Smooth muscle cell of the brain vasculature (primary cell): ENCODE measurements around the gene FTCD.
"Not testable (repeated sequence)": the region's sequence is repeated elsewhere in the genome, so short reads cannot be mapped to it uniquely, and the experiment has no call there.

Source experiments
- DNase-seq: peaks from one replicate; pipeline ENCODE4 v3.0.0-alpha.2; 2012; ENCODE audit warnings: low read depth, low spot score

FTCD gene

DNA sequence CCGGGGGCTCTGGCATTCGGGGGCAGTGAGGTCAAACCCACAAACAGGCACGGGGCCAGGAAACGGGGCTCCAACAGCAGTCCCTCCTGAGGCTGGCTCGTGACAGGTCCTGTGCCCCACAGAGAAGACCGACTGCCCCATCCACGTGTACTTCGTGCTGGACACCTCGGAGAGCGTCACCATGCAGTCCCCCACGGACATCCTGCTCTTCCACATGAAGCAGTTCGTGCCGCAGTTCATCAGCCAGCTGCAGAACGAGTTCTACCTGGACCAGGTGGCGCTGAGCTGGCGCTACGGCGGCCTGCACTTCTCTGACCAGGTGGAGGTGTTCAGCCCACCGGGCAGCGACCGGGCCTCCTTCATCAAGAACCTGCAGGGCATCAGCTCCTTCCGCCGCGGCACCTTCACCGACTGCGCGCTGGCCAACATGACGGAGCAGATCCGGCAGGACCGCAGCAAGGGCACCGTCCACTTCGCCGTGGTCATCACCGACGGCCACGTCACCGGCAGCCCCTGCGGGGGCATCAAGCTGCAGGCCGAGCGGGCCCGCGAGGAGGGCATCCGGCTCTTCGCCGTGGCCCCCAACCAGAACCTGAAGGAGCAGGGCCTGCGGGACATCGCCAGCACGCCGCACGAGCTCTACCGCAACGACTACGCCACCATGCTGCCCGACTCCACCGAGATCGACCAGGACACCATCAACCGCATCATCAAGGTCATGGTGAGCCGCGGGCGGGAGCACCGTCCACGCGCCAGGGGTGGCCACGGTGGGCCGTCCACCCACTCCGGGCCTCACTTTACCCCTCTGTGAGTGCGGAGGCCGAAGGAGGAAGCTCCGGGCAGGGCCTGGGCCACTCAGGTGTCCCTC is 43.3 kb downstream of the FTCD start:
- no peak for DNase-seq

DNA sequence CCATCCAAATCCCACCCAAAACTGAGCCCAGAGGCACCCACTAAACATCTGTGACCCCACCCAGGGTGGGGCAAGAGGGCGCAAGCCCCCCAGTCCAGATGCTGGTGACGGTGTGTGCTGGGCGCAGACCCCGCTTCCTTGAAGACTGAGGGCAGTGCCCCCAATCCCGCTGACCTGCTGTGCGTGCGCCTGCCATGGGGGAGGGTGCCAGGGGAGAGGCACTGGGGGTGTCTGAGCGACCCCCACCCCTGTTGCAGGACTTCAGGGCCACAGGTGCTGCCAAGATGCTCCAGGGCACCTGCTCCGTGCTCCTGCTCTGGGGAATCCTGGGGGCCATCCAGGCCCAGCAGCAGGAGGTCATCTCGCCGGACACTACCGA is 44.2 kb downstream of the FTCD start:
- no peak for DNase-seq

DNA sequence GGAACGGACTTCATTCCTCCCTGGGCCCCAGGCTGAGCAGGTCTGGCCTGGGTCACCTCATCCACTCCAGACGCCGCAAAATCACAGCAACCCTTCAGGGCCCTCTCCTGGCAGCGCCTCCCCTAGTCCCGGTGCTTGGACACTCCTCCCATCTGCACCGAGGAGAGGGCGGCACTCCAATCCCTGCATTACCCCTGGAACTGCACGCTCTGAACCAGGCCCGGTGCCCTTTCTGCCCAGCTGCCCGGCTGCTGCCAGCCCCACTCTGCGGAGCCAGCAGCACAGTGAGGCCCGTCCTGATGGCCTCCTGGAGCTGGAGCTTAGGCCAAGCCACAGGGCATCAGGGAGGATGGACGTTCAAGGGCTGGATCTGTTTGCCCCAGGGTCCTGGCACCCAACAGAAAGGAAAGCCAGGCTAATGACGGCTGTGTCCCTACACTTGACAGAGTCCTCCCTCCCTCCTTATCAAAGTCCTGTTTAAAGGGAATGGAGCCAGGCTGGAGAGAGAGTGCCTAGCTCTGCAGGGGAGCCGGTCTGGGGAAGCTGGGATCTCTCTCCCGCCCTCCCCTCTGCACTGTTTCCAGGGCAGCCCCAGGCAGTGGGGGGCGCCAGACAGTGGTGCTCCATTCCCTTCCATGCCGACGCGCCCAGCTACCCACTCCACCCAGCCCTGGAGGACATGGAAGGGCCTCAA is 44.7 kb downstream of the FTCD start:
- DNase-seq, result no peak

DNA sequence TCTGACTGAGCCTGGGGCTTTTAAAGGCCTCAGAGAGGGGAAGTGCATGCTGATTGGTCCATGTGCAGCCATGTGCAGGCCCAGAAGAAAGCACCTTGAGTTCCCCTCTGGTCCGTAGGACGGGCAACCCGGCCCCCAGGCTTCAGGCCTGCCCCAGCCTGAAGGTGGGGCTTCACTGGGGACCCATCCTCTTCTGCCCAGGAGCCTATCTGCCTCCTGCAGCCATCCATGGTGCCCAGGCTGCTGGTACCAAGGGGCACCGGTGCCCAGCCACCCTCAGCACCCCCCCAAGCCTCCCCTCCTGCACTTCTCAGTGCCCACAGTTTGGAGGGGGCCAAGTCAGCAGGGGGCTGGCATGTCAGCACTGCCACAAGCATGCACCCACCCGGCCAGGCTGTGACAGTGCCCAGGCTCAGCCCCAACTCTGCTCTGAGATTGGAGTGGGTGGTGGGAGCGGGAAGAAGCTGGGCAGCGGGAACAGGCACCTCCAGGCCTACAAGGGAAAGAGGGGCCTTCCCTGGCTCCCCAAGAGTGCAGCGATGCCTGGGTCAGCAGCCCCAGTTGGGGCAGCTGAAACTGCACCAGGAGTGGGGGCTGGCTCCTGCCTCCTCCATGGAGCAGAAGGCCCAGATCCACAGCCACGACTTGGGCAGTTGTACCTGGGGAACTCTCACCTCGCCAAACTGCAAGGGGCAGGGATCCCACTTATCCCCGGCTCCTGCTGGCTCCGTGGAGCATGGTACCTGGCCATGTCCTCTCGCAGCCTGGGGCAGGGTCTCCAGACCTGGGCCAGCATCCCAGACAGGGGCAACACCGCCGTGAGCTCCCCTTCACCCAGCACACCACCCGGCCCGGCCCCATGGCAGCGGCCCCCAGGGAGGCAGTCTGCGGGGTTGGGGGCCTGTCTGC is 45.8 kb downstream of the FTCD start:
- DNase-seq, result no peak

DNA sequence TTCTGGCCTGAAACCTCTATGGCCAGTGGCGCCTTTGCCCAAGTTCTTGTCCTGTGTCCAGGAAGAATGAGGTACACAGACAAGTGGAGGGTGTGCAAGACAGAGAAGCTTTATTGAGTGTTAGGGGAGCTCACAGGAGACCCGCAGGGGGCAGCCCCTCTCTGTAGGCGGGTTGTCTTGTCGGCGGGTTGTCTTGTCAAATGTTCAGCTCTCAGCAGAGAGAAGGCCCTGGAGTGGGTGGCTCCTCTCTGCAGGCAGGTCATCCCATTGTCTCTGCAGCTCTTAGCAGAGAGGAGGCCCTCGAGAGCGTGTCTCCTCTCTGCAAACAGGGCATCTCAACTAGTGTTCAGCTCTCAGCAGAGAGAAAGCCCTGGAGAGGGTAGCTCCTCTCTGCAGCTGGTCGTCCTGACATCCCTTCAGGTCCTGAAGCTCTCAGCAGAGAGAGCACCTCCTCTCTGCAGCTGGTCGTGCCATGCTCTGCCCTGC is 46.5 kb downstream of the FTCD start:
- DNase-seq, result no peak

DNA sequence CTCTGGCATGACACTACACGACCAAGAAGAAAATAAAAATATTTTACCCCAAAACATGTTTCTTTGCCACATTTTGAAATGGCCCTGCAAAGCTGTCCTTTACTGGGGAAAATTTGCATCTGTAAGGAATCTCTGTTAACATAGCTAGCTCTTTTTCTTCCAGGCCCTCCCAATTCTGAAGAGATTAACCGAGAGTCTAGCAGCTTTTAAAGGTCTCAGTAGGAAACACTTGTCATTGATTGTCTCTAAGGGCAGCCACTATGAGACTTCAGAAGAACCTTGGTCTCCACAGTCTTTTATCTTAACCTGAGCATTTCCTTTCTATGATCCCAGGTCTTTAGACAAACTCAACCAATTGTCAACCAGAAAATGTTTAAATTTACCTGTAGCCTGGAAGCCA is 48.0 kb downstream of the FTCD start:
- DNase-seq, result not testable (repeated sequence)

DNA sequence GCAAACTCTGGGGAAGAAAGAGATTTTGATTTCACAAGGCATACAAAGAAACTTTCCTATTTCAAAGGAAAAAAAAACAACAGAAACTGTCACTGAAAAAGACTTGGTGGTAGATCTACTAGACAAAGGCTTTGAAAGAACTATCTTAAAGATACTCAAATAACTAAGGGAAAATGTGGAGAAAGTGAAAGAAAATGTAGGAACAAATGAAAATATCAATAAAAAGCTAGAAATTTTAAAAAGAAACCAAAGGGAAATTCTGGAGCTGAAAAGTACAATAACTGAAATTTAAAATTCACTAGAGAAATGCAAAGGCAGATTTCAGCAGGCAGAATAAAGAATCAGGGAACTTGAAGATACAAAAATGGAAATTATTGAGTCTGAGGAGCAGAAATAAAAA is 51.3 kb downstream of the FTCD start:
- no peak for DNase-seq

DNA sequence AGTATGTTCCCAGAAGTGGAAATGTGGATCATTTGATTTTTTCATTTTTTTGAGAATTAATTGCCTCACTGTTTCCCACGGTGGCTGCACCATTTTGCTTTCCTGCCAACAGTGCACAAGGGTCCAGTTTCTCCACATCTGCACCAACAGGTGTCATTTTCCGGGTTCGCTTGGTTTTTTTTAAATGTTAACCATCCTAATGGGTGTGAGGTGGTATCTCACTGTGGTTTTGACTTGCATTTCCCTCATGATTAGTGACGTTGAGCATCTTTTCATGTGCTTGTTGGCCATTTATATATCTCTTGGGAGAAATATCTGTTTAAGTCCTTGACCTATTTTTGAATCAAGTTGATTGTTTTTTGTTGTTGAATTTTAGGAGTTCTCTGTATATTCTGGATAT is 54.5 kb downstream of the FTCD start:
- no peak for DNase-seq

DNA sequence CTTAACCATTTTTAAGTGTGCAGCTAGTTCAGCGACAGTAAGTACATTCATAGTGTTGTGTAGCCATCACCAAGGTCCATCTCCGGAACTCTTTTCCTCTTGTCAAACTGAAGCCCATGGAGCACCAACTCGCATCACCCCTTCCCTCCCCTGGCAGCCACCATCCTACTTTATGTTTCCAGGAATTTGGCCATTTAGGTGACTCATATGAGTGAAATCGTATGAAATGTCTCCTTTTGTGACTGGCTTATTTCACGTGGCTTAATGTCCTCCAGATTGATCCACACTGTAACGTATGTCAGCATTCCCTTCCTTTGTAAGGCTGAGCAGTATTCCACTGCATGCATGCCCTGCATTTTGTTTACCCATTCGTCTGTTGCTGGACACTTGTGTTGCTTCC is 55.0 kb downstream of the FTCD start:
- DNase-seq, result no peak

DNA sequence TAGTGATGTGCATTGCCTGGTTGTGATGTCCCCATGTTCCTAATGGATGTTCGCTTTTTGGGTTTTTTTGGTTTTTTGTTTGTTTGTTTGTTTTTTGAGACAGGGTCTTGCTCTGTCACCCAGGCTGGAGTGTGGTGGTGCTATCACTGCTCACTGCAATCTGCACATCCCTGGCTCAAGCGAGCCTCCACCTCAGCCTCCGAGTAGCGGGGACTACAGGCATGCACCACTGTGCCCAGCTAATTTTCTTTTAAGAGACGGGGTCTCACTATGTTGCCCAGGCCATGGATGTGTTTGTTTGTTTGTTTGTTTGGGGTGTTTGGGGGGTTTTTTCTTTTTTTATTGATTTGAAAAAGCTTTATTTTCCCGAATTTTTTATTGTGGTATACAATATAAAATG is 55.4 kb downstream of the FTCD start:
- DNase-seq, result no peak

DNA sequence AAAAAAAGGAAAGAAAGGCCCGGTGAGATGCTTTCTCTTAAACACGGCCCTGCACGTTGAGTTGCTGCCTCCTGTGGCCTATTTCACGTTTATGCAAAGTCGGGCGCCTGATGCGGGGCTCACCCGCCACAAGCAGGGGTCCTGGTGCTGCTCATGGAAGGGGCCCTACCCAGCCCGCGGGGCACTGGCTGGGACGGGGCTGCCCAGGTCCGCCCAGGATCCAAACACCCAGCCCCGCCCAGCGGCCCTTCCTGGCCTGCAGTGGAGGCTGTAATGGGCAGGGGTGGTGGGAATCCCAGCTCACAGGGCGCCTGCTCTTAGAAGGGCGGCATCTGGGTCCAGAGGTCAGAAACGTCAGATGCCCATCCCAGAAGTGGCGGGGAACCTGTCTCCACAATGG is 55.9 kb downstream of the FTCD start:
- DNase-seq, result no peak

DNA sequence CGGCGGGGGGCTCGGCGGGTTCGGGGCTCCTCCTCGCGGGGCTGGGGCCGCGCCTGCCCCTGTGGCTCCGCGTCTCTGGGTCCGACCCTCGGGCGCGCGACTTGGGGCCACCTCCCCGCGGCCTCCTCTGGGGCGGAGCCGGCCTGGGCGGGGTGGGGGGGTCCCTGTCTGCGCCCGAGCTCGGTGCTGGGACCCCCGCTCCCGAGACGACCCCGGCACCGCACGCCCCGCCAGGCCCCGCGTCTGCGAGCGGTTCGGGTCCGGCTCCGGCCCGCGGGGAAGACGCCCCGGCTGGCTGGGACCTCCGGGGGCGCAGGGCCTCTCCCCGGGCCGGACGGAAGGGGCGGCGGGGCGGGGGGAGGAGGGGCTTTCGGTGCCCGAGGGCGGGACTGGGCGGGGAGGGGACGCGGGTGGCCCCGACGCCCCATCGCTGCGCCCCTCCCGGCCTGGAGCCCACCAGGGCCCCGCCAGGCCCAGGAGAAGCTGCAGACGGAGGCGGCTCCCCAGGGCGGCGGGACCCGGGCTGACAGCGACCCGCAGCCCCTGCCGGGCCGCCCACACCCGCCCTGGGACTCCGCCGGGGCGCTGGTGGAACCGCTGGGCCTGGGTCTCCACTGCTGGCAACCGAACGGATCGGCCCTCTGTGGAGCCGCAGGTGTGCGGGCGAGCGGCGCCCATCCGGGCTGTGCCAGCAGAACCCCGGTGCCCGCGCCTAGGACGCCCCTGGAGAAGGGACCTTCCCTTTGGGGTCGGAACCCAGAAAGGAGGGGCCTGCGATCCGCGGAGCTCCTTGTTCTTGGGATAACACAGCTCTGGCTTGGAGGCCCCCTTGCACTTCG is 56.9 kb downstream of the FTCD start:
- DNase-seq, result no peak

DNA sequence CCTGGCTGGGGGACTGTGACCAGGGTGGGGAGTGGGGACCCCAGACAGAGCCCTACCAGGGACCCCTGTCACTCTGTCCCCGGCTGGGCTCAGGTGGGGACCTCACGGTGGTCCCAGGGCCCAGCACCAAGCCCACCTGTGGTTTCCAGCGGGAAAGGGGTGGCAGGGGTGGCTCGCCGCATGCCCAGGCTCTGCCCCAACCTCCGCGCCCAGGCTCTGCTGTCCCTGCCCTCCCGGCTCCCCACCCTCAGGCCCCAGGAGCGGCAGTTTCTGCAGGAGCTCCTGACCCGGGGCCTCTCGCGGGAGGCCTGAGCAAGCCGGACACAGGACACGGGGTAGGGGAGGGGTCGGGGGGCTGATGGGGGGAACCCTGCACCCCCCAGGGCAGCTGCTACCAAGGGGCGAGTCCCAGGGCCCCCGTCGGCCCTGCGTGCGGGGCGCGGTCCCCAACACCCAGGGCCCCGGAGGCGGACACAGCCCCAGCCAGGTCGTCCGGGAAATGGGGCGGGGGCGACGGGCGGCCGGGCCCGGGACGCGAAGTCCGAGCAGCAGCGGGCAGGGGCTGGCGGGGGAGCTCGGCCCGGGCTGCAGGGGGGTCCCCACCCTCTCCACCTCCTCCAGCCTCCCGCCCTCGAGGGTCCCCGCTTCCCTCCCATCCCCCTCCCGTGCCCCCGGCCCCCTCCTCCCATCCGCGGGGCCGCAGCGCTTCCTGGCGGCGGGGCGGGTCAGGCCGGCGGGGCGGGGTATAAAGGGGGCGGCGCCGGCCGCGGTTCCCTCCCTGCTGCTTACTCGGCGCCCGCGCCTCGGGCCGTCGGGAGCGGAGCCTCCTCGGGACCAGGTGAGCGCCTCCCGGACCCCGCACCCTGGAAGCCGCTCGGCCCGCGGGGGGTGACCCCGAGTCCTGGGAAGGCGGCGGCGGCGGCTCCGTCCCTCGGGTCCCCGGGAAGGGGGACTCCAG is 57.8 kb downstream of the FTCD start, which contains the start of gene COL6A2:
Gene COL6A2, plus strand, starts transcription at position 777 of the 958 bp plus-strand sequence.
- DNase-seq, result no peak

DNA sequence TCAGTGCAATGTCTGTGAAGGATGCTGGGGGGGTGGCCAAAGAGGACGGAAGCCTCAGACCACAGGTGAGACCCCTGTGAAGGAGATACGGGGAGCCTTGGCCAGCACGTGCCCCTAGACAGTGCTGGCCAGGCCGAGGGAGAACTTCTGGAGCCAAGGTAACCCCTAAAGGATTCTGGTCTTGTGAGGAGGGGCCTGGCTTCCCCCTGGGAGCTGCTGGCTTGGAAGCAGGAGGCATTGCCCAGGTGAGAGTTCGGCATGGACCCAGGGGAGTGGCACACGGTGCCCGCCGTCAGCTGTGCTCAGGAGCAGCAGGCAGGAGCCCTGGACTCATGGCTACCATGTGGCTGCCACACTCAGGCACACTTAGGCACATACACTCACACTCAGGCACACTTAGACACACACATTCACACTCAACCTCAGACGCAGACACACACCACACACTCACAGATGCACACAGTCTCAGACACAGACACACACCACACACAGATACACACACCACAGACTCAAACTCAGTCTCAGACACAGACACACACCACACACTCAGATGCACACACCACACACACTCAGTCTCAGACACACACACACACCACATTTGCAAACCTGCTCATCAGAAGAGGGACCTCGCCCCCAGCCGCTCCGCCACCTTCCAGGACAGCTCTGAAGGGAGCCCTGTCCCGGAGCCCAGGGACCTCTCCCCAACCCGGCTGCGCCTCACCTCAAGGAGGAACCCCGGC is 58.6 kb downstream of the FTCD start:
- no peak for DNase-seq

DNA sequence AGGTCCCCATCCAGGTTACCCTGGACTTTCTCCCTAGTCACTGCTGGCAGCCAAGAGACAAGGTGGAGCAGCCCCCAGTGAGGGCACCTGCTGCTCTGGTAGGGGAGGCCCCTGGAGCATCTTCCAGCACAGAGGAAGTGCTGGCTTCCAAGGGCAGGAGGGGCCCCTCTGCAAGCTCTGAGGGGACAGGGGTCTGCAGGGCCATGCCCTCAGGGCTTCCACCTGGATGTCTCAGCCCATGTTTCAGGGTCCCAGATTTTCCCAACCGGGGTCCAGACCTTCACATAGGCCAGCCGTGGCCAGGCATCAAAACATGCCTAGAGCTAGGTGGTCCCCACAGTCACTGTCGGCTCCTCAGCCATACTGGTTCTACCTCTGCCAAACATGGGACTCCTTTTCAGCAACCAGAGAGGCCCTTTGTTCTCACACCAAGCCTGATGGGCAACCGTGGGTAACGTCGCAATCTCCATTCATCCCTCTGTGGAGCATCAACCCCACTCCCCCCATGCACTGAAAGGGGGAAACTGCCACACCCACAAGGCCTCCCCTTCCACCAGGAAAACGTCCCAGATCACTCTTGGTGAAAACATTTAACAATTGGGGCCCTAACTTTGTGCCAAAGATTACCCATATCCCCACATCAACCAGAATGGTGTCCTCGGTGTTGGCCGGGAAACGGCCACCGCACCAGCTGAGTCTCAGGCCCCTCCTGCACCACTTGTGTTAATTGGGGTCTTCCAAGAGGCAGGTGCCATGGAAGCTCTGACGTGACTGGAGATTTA is 59.4 kb downstream of the FTCD start:
- DNase-seq, result no peak

DNA sequence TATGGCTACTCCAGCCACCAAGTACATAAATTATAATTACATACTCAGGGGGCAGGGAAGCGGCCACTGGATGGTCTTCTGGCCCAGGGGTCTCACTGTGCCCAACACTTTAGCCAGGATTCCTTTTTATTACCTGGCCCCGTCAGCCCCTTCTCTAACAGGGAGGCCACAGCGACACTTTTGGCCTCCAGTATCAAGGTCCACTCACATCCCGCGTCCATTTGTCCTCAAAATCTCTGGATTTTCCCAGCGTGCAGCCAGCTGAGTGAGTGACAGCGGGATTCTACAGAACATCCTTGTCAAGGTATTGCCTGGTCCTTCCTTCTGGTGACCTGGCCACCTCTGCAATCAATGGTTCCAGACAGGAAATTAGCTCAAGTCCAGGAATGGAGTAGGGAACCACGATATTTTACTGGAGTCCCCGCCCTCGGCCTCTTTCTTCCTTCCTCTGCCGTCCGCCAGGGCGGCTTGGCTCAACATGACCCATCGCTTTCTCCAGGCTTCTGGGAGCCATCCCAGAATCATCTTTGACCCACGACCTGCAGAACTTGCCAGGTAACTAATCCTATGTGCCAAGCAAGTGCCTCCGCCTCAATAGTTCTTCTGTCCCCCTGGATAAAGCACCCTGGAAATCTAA is 60.2 kb downstream of the FTCD start:
- no peak for DNase-seq

DNA sequence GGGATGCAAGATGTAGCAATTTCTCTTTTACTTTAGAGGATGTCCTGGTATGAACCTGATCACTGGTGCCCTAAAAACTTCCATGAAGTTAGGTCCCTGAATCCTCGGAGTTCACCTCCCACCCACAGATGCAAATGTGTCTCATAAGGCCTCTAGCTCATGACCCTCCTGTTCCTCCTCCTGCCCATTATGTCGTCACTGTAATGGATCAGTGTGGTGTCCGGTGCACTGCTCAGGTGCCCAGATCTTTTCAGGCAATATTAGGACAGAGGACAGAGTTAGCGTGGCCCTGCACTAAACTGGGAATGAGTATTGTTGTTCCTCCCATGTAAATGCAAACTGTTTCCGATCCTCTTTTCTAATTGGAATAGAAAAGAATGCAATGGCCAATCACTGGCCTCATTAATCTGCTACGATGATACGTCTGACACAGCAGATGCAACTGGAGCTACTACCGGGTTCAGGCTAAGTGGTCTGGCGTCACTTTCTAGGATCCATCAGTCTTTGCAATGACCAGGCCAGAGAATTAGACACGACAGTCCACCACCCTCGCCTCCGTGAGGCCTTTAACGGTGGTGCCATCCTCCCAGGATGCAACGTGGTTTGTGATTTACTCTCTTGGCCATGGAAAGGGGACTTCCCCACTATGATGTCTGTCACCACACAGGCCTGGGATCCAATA is 60.8 kb downstream of the FTCD start:
- no peak for DNase-seq
